GM12878 (cell line): ENCODE measurements around the gene FGFRL1. TPM values are rescaled to one million over a fixed set of nuclear protein-coding genes. Genes with fewer than 3 reads are reported as not detected.

Source experiments
- ATAC-seq: fragments of 200-7000 bp; cut with Tn5 transposase; 3 replicates; pipeline ENCODE4 v1.9.1; 2020; ENCODE audit warnings: mild to moderate bottlenecking, moderate library complexity
- BruUV-seq: library from RNA; stranded (reverse); fragments of 400-500 nt; replicated peaks from 2 replicates; lab custom pipeline; 2021; lab: Mats Ljungman, UMichigan
- CTCF ChIA-PET: fragments of 300-600 bp; sonication (Branson Sonifier 250); formaldehyde crosslinking; extraction: SDS; loops from one replicate; lab custom pipeline; 2021; ENCODE audit warnings: inconsistent platforms; lab: Yijun Ruan, JAX
- POLR2A ChIA-PET: fragments of 350-600 bp; formaldehyde crosslinking; extraction: SDS; loops from one replicate; lab custom pipeline; 2021; ENCODE audit warnings: inconsistent platforms; lab: Charles Lee
- RAD21 ChIA-PET: fragments of 300-600 bp; sonication (Branson Sonifier 250); formaldehyde crosslinking; loops from one replicate; lab custom pipeline; 2023; ENCODE audit warnings: antibody characterized with exemption; ENCODE audit not compliant: unreplicated experiment; lab: Charles Lee
- SMC1A ChIA-PET: fragments of 300-600 bp; sonication (Branson Sonifier 250); formaldehyde crosslinking; loops from one replicate; lab custom pipeline; 2023; ENCODE audit not compliant: unreplicated experiment, uncharacterized antibody; lab: Charles Lee
- DNase-seq: peaks from one replicate; pipeline ENCODE4 v3.0.0-alpha.2; 2011; ENCODE audit warnings: low read depth, low spot score
- FAIRE-seq: peaks from 3 replicates; lab custom pipeline; 2011; peaks lifted over from hg19 to GRCh38; lab: Jason Lieb, UNC
- H2AFZ ChIP-seq: 2 replicates; pipeline ENCODE4 v1.6.0; 2011; ENCODE audit warnings: low read depth, low read length, control low read depth; ENCODE audit not compliant: control insufficient read depth
- H3K27ac ChIP-seq: 2 replicates; pipeline ENCODE4 v1.5.1; 2011; ENCODE audit warnings: control low read depth; ENCODE audit not compliant: control insufficient read depth, insufficient read depth
- H3K27me3 ChIP-seq, 2 experiments: replicated peaks in 1 of 2; 2 replicates each; pipeline versions ENCODE4 v1.6.0 to v1.6.1; 2011; ENCODE audit warnings: low read length in 1 of 2; ENCODE audit not compliant: control insufficient read depth in 2 of 2, insufficient read depth in 2 of 2
- H3K36me3 ChIP-seq, 2 experiments: 2 replicates each; pipeline ENCODE4 v1.5.1; 2011; ENCODE audit warnings: low read length in 1 of 2; ENCODE audit not compliant: control insufficient read depth in 2 of 2, insufficient read depth in 2 of 2
- H3K4me1 ChIP-seq: 2 replicates; pipeline ENCODE4 v1.6.1; 2011; ENCODE audit warnings: mild to moderate bottlenecking, low read length, moderate library complexity, mixed read lengths; ENCODE audit not compliant: control insufficient read depth, insufficient read depth
- H3K4me2 ChIP-seq: 2 replicates; pipeline ENCODE4 v1.6.0; 2011; ENCODE audit warnings: control low read depth; ENCODE audit not compliant: control insufficient read depth, insufficient read depth
- H3K4me3 ChIP-seq: fragments of 200-600 bp; sonication (generic); 2 replicates; pipeline ENCODE4 v1.5.1; 2016
- H3K79me2 ChIP-seq: 2 replicates; pipeline ENCODE4 v1.6.0; 2011; ENCODE audit warnings: low read length; ENCODE audit not compliant: control insufficient read depth, insufficient read depth
- H3K9ac ChIP-seq: 2 replicates; pipeline ENCODE4 v1.8.0; 2011; ENCODE audit warnings: low read length, control low read depth, mixed read lengths; ENCODE audit not compliant: control insufficient read depth, insufficient read depth
- H3K9me3 ChIP-seq: replicated peaks from 3 replicates; pipeline ENCODE4 v1.5.1; 2011; ENCODE audit warnings: mild to moderate bottlenecking, low read length; ENCODE audit not compliant: control insufficient read depth, insufficient read depth
- H4K20me1 ChIP-seq: 2 replicates; pipeline ENCODE4 v1.6.0; 2011; ENCODE audit not compliant: control insufficient read depth, insufficient read depth
- BHLHE40 ChIP-seq, 2 experiments: fragments of 450-650 bp in 1 of 2; IDR thresholded peaks; 2 replicates each; pipeline ENCODE4 v1.6.1; 2011 to 2017; ENCODE audit warnings: low read depth in 2 of 2, borderline replicate concordance in 1 of 2, improper control_type of control experiment in 1 of 2, low read length in 1 of 2, mild to moderate bottlenecking in 1 of 2
- BRCA1 ChIP-seq: IDR thresholded peaks from 2 replicates; pipeline ENCODE4 v1.6.1; 2011; ENCODE audit warnings: low read depth, low read length, improper control_type of control experiment
- CBFB ChIP-seq: IDR thresholded peaks from 2 replicates; pipeline ENCODE4 v1.6.1; 2016; ENCODE audit warnings: antibody characterized with exemption, low read depth
- DPF2 ChIP-seq: fragments of 450-650 bp; IDR thresholded peaks from 2 replicates; pipeline ENCODE4 v1.6.1; 2017; ENCODE audit warnings: mild to moderate bottlenecking
- E4F1 ChIP-seq: fragments of 450-650 bp; IDR thresholded peaks from 2 replicates; pipeline ENCODE4 v1.6.1; 2018; ENCODE audit warnings: borderline replicate concordance, mild to moderate bottlenecking; ENCODE audit not compliant: partially characterized antibody
- HCFC1 ChIP-seq: fragments of 150-350 bp; IDR thresholded peaks from 2 replicates; pipeline ENCODE4 v1.6.1; 2014; ENCODE audit warnings: low read length
- IKZF1 ChIP-seq: fragments of 450-650 bp; conservative IDR thresholded peaks from 2 replicates; pipeline ENCODE4 v1.6.1; 2017; ENCODE audit warnings: antibody characterized with exemption, mild to moderate bottlenecking
- IRF3 ChIP-seq: fragments of 450-650 bp; IDR thresholded peaks from 2 replicates; pipeline ENCODE4 v1.6.1; 2014; ENCODE audit warnings: mild to moderate bottlenecking
- MEF2A ChIP-seq: IDR thresholded peaks from 2 replicates; pipeline ENCODE4 v1.6.1; 2011; ENCODE audit warnings: low read depth, mild to moderate bottlenecking, low read length, moderate library complexity; ENCODE audit not compliant: insufficient read depth
- MTA2 ChIP-seq: fragments of 450-650 bp; IDR thresholded peaks from 2 replicates; pipeline ENCODE4 v1.6.1; 2016; ENCODE audit warnings: low read depth, mild to moderate bottlenecking, moderate library complexity
- PAX8 ChIP-seq: fragments of 450-650 bp; IDR thresholded peaks from 2 replicates; pipeline ENCODE4 v1.6.1; 2017; ENCODE audit warnings: mild to moderate bottlenecking, moderate library complexity
- PKNOX1 ChIP-seq: fragments of 450-650 bp; IDR thresholded peaks from 2 replicates; pipeline ENCODE4 v1.6.1; 2016; ENCODE audit warnings: mild to moderate bottlenecking
- POU2F2 ChIP-seq: IDR thresholded peaks from 3 replicates; pipeline ENCODE4 v1.6.1; 2011; ENCODE audit warnings: low read depth, mild to moderate bottlenecking, low read length, borderline replicate concordance
- TBL1XR1 ChIP-seq: IDR thresholded peaks from 2 replicates; pipeline ENCODE4 v1.6.1; 2012; ENCODE audit warnings: low read depth, low read length, improper control_type of control experiment
- ZBTB11 ChIP-seq: fragments of 450-650 bp; formaldehyde crosslinking; IDR thresholded peaks from 2 replicates; pipeline ENCODE4 v1.5.0; 2022; ENCODE audit warnings: mild to moderate bottlenecking, missing genetic modification characterization
- WGBS: methylation state at CpG from one replicate; pipeline ENCODE4 v1.1.6; 2016; ENCODE audit warnings: low lambda C conversion rate; ENCODE audit not compliant: insufficient replicate concordance, insufficient coverage; ENCODE audit errors: missing lambda C conversion rate; 5-methylcytosine and 5-hydroxymethylcytosine counted together
- in situ Hi-C: fragments of 300-500 bp; cut with MboI; formaldehyde crosslinking; loops from 9 replicates; pipeline ENCODE4 v1.14.3; 2018; ENCODE audit warnings: mixed read lengths
- intact Hi-C: fragments of 100-400 bp; cut with micrococcal nuclease; formaldehyde crosslinking; loops from one replicate; pipeline ENCODE4 v1.14.2; 2022; ENCODE audit not compliant: unreplicated experiment
- polyA plus RNA-seq, 11 experiments: library from polyadenylated mRNA; depleted of rRNA in 4 of 11; unstranded in 6 of 11; stranded (reverse) in 5 of 11; fragments of >200 nt; fragmentation: Nextera tagmentation in 4 of 11; fragmentation: Illumina TruSeq in 1 of 11; extraction: Ambion mirVana in 4 of 11; extraction: Trizol in 1 of 11; gene quantifications; 1 replicate in 1 of 11; 2 replicates in 10 of 11; pipeline versions ENCODE4 v1.2.1 to v1.2.3, GENCODE V29; 2011 to 2016; ENCODE audit warnings: inconsistent platforms in 2 of 11, missing spikeins in 2 of 11, low read depth in 1 of 11
- total RNA-seq, 4 experiments: library from RNA; depleted of rRNA in 3 of 4; stranded (reverse); fragments of >200 nt in 3 of 4; fragmentation: Illumina TruSeq in 1 of 4; extraction: Trizol in 1 of 4; gene quantifications; 2 replicates each; pipeline versions ENCODE4 v1.2.1 to v1.2.3, GENCODE V29; 2013 to 2021

Gene FGFRL1
- total and polyA plus RNA-seq, 10 of the 15 experiments (the other 5 are each of a cell fraction or from before 2014, with no cell fraction given): 0.02 to 1.5 (median 0.29) TPM; not detected in 2

- in situ Hi-C loops (no loop called here), intact Hi-C loops (no loop called here)
- ChIA-PET CTCF (no interaction called here), RAD21 (interaction anchor here (0.7 kb wide), 1 partner anchor 15 kb away, joined by 3 read pairs; no protein-coding TSS in a partner anchor), SMC1A (no interaction called here), POLR2A (no interaction called here)
- H3K4me2 ChIP-seq: peak overlapping the region; percentile 78
- no peaks in the 10 kb centered on the region for H3K4me1 ChIP-seq
- H3K79me2 ChIP-seq: no peaks in the 10 kb centered on the region
- ATAC-seq (peak; percentile 81), DNase-seq (no peak), FAIRE-seq (no peak)
- H3K4me3 ChIP-seq: peak overlapping the region; percentile 32; the same call in 1 of the 2 replicates
- no peaks in the 10 kb centered on the region for H3K36me3 ChIP-seq
- peaks cover 0 to 2% of the 10 kb centered on the region in 2 experiments; a peak in 2 of 4 replicates for H3K27me3 ChIP-seq
- no peak overlapping the region for H3K27ac ChIP-seq
- no TSS peak for BruUV-seq
- H3K9ac ChIP-seq: no peak overlapping the region
- H3K9me3 ChIP-seq: no peaks in the 10 kb centered on the region; the same call in 2 of the 3 replicates
- H4K20me1 ChIP-seq: no peaks in the 10 kb centered on the region
- peak overlapping the region; percentile 45 for H2AFZ ChIP-seq
- WGBS: 19% methylated on average over 32 of the region's 34 CpGs
- TF ChIP-seq IRF3: no peak
- TF ChIP-seq E4F1: no peak
- TF ChIP-seq BHLHE40 (IDR thresholded peaks at IDR 0.05; ENCODE audit: borderline replicate concordance in 1 of 2, low read depth in 2 of 2, low read length in 1 of 2): peak; percentile 64 to 75; a peak in 2 of 4 replicates
- TF ChIP-seq DPF2: 0 out of 2 replicates have a peak, but pooled peaks have one; percentile 29
- no peak for TF ChIP-seq PKNOX1
- no peak for TF ChIP-seq TBL1XR1
- no peak for TF ChIP-seq PAX8
- TF ChIP-seq CBFB: no peak
- no peak for TF ChIP-seq POU2F2
- no peak for TF ChIP-seq HCFC1
- TF ChIP-seq MEF2A: no peak
- TF ChIP-seq MTA2: 0 out of 2 replicates have a peak, but pooled peaks have one; percentile 18
- no peak for TF ChIP-seq ZBTB11
- no peak for TF ChIP-seq BRCA1
- TF ChIP-seq IKZF1: 0 out of 2 replicates have a peak, but pooled peaks have one; percentile 24
Measured at GRCh38 chr4:1055721-1056590, 44.5 kb downstream of the FGFRL1 start.
